HG03378 (cell line): ENCODE results near the gene RNF138.
"Not testable (repeated sequence)": the region's sequence is repeated elsewhere in the genome, so short reads cannot be mapped to it uniquely, and the experiment has no call there.

Source experiments
- ATAC-seq: cut with Tn5 transposase; IDR thresholded peaks from one replicate; pipeline ENCODE4 v1.9.1; 2021; ENCODE audit warnings: mild to moderate bottlenecking, moderate library complexity; ENCODE audit not compliant: unreplicated experiment

RNF138 gene

GRCh38 chr18:32167980-32168730, 76.5 kb downstream of the RNF138 start:
- ATAC-seq, result no peak

DNA sequence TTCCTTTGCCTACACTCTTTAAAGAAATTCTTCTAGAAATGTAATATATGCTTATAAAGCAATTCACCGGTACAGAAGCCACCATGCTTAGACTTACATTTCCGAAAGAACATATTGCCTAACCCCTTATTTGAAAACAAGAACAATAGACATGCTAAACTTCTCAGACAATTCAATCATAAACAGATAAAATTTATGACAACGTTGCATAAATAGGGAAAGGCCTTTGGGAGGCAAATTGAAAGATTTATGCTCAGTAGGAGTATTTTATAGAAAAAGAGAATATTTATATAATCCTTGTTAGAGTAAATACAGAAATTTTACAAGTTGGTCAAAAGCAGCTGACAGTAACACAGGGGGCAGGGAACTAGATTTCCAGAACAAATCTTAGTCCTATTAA, 82.0 kb downstream of the RNF138 start:
- no peak for ATAC-seq

GRCh38 chr18:32174719-32175118, 83.0 kb downstream of the RNF138 start:
- no peak for ATAC-seq

DNA sequence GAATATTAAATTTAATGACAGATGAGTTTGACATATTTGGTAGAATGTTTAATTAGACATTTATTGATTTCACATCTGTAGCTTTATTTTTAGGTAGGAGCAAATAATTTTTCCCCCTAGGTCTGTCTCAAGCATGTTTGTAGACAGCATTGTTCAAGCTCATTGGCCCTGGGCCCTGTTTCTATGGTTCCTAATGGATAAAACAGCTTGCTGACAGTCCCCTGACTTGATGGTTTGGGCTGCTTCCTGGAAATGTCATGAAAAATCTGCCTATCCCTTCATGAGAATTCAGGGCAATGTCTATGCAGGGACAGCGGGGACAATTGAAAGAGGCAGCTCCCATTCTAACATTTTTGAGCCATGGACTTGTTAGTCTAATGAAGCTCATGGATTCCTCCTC, 83.6 kb downstream of the RNF138 start:
- ATAC-seq, result no peak

DNA sequence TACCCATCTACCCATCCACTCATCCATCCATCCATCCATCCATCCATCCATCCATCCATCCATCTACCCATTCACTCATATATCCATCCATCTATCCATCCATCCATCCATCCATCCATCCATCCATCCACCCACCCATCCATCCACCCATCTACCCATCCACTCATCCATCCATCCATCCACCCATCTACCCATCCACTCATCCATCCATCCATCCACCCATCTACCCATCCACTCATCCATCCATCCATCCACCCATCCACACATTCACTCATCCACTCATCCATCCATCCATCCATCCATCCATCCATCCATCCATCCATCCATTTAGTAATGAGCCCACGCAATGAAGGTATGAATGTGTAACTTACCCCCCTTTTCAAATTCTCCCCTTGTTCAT, 85.1 kb downstream of the RNF138 start:
- ATAC-seq, result not testable (repeated sequence)

DNA sequence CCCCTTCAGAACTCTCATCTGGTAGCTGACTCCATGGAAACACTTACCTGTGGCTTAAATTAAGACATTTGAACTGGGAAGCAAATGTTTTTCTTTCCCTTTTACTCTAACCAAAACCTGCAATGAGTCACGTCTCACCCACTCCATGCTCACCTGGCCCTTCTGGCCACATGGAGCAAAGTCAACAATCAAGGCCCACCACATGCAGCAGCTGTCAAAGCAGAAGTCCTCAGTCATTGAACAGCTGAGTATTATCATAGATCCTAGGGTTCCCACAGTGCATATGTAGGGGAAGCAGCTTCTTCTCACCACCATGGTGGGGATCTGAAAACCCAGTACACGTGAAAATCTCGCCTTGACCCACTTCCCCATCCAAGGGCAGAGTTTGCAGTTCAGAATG, 85.9 kb downstream of the RNF138 start:
- ATAC-seq, result no peak
